T47D (cell line): ENCODE results near the gene CDA.
A peak's percentile ranks its signal among the peaks of the same experiment; 100 is the strongest.
"Not testable (repeated sequence)": the region's sequence is repeated elsewhere in the genome, so short reads cannot be mapped to it uniquely, and the experiment has no call there.

Experiments
- DNase-seq, 2 experiments: peaks; one replicate each; pipeline versions ENCODE4 v3.0.0 to v3.0.0-alpha.2; 2011 to 2012; ENCODE audit warnings: low read depth in 1 of 2, low spot score in 1 of 2
- JUND ChIP-seq: IDR thresholded peaks from 2 replicates; pipeline ENCODE4 v1.6.1; 2012; ENCODE audit warnings: low read depth
- in situ Hi-C: cut with HindIII; loops from 2 replicates; pipeline ENCODE4 v1.10.0; 2016; ENCODE audit warnings: low sequenced_read_pairs, low pct_unique_long_range_greater_than_20kb

The CDA gene

GRCh38 chr1:20594746-20595145 is 5.8 kb downstream of the CDA start:
- DNase-seq: no peak
- in situ Hi-C loops: no loop called here
- no peak for TF ChIP-seq JUND

- TF ChIP-seq JUND: no peak
- DNase-seq: no peak
- in situ Hi-C loops: no loop called here
These were observed 7.2 kb downstream of the CDA start for GRCh38 chr1:20596106-20596505.

- DNase-seq: no peak
- TF ChIP-seq JUND: no peak
- in situ Hi-C loops: no loop called here
These were observed 8.8 kb downstream of the CDA start for GRCh38 chr1:20597650-20598049.

GRCh38 chr1:20600156-20600555 is 11.3 kb downstream of the CDA start:
- no peak for DNase-seq
- TF ChIP-seq JUND: no peak
- in situ Hi-C loops: no loop called here

GRCh38 chr1:20601129-20601825 is 12.4 kb downstream of the CDA start:
- in situ Hi-C loops: no loop called here
- no peak for TF ChIP-seq JUND
- no peak for DNase-seq

- peak in 1 of 2 experiments; percentile 44 for DNase-seq
- in situ Hi-C loops: no loop called here
- no peak for TF ChIP-seq JUND
These were observed 14.1 kb downstream of the CDA start for GRCh38 chr1:20602851-20603450.

GRCh38 chr1:20603504-20604464 is 14.9 kb downstream of the CDA start:
- peak in 1 of 2 experiments; percentile 25 for DNase-seq
- in situ Hi-C loops: no loop called here
- no peak for TF ChIP-seq JUND

- peak in 1 of 2 experiments; percentile 30 for DNase-seq
- no peak for TF ChIP-seq JUND
- in situ Hi-C loops: no loop called here
These were observed 15.8 kb downstream of the CDA start for GRCh38 chr1:20604678-20605077.

- DNase-seq, in situ Hi-C loops: not testable (repeated sequence)
These were observed 18.1 kb downstream of the CDA start for GRCh38 chr1:20606801-20607570.

GRCh38 chr1:20609541-20609940 is 20.6 kb downstream of the CDA start:
- DNase-seq: no peak
- in situ Hi-C loops: no loop called here
- no peak for TF ChIP-seq JUND

GRCh38 chr1:20610970-20611369 is 22.1 kb downstream of the CDA start:
- TF ChIP-seq JUND: no peak
- in situ Hi-C loops: no loop called here
- no peak for DNase-seq

- no peak for TF ChIP-seq JUND
- DNase-seq: no peak
- in situ Hi-C loops: no loop called here
These were observed 22.8 kb downstream of the CDA start for GRCh38 chr1:20611652-20612051.
